Neural progenitor cell (in vitro differentiated cells): ENCODE data around the gene PMS1.

ENCODE experiments used
- CTCF ChIP-seq: fragments of 200-600 bp; sonication (generic); IDR thresholded peaks from 2 replicates; pipeline ENCODE4 v1.5.1; 2017; ENCODE audit warnings: antibody characterized with exemption, mild to moderate bottlenecking
- EZH2 ChIP-seq: fragments of 200-600 bp; sonication (generic); IDR thresholded peaks from 2 replicates; pipeline ENCODE4 v1.6.1; 2017; ENCODE audit warnings: antibody characterized with exemption, mild to moderate bottlenecking, moderate library complexity
- EZH2phosphoT487 ChIP-seq: fragments of 200-600 bp; sonication (generic); IDR thresholded peaks from 2 replicates; pipeline ENCODE4 v1.6.1; 2017; ENCODE audit warnings: antibody characterized with exemption

GRCh38 chr2:189885368-189885767, 101.1 kb downstream of the PMS1 start:
- TF ChIP-seq EZH2 = no peak
- TF ChIP-seq CTCF = no peak
- TF ChIP-seq EZH2phosphoT487 = no peak
